Transverse colon (tissue), 4 donors: ENCODE measurements around the gene ANGPTL4. TPM values are rescaled to one million over a fixed set of nuclear protein-coding genes. Genes with fewer than 3 reads are reported as not detected.

Experiments used
- DNase-seq: peaks from one replicate; pipeline ENCODE4 v3.0.0-alpha.2; 2019
- H3K27ac ChIP-seq, 4 donors: fragments of 200-600 bp; sonication (generic); 2 replicates each; pipeline ENCODE4 v1.5.1; 2016 to 2018; ENCODE audit warnings: inconsistent platforms in 4 of 4
- H3K27me3 ChIP-seq: fragments of 200-600 bp; sonication (generic); 2 replicates; pipeline ENCODE4 v1.5.1; 2017; ENCODE audit warnings: inconsistent platforms
- H3K36me3 ChIP-seq, 4 donors: fragments of 200-600 bp; sonication (generic); 2 replicates each; pipeline ENCODE4 v1.5.1; 2017 to 2019; ENCODE audit warnings: inconsistent platforms in 4 of 4
- H3K4me1 ChIP-seq, 4 donors: fragments of 200-600 bp; sonication (generic); 2 replicates each; pipeline ENCODE4 v1.5.1; 2017 to 2020; ENCODE audit warnings: inconsistent platforms in 4 of 4
- H3K4me3 ChIP-seq, 4 donors: fragments of 200-600 bp; sonication (generic); 1 replicate in 1 of 4; 2 replicates in 3 of 4; pipeline versions ENCODE4 v1.5.1 to v1.6.1; 2017 to 2019; ENCODE audit warnings: inconsistent platforms in 4 of 4
- H3K9me3 ChIP-seq, 2 donors: fragments of 200-600 bp; sonication (generic); 2 replicates each; pipeline ENCODE4 v1.5.1; 2017 to 2019; ENCODE audit warnings: inconsistent platforms in 2 of 2
- CTCF ChIP-seq, 5 experiments: fragments of 200-600 bp in 3 of 5; fragments of 450-650 bp in 2 of 5; sonication (generic) in 3 of 5; IDR thresholded peaks; 1 replicate in 2 of 5; 2 replicates in 3 of 5; pipeline ENCODE4 v1.5.1; 2016 to 2017; ENCODE audit warnings: antibody characterized with exemption in 5 of 5, inconsistent platforms in 3 of 5, mild to moderate bottlenecking in 2 of 5, moderate library complexity in 1 of 5
- EP300 ChIP-seq: sonication (generic); formaldehyde crosslinking; IDR thresholded peaks from one replicate; pipeline ENCODE4 v1.6.1; 2017; ENCODE audit warnings: antibody characterized with exemption, low read depth
- POLR2A ChIP-seq: fragments of 450-650 bp; IDR thresholded peaks from one replicate; pipeline ENCODE4 v1.6.1; 2016; ENCODE audit warnings: antibody characterized with exemption, mild to moderate bottlenecking, moderate library complexity
- POLR2AphosphoS5 ChIP-seq, 3 donors: sonication (generic); formaldehyde crosslinking; IDR thresholded peaks; one replicate each; pipeline ENCODE4 v1.6.1; 2016; ENCODE audit warnings: antibody characterized with exemption in 3 of 3
- WGBS, 2 donors: methylation state at CpG; one replicate each; pipeline ENCODE4 v1.1.5; 2018; ENCODE audit warnings: low coverage in 1 of 2; 5-methylcytosine and 5-hydroxymethylcytosine counted together
- in situ Hi-C, 4 donors: fragments of 200-750 bp; cut with MboI; loops; one replicate each; pipeline versions ENCODE4 v1.15.0 to v1.15.1; 2017; ENCODE audit warnings: low sequenced_read_pairs in 3 of 4, low pct_ligation_motif_present in 1 of 4, low pct_unique_long_range_greater_than_20kb in 1 of 4
- intact Hi-C: fragments of 100-400 bp; cut with DNase I; formaldehyde crosslinking; loops from one replicate; pipeline ENCODE4 v1.15.1; 2023; ENCODE audit warnings: low total_unique reads
- total RNA-seq, 4 donors: library from RNA; depleted of rRNA; stranded (reverse); fragments of >200 nt; gene quantifications; one replicate each; pipeline ENCODE4 v1.1.0, GENCODE V29; 2016

Gene ANGPTL4
- total RNA-seq, 4 donors from 2014 or later, result 2.3 to 123 (median 10.3) TPM

DNA sequence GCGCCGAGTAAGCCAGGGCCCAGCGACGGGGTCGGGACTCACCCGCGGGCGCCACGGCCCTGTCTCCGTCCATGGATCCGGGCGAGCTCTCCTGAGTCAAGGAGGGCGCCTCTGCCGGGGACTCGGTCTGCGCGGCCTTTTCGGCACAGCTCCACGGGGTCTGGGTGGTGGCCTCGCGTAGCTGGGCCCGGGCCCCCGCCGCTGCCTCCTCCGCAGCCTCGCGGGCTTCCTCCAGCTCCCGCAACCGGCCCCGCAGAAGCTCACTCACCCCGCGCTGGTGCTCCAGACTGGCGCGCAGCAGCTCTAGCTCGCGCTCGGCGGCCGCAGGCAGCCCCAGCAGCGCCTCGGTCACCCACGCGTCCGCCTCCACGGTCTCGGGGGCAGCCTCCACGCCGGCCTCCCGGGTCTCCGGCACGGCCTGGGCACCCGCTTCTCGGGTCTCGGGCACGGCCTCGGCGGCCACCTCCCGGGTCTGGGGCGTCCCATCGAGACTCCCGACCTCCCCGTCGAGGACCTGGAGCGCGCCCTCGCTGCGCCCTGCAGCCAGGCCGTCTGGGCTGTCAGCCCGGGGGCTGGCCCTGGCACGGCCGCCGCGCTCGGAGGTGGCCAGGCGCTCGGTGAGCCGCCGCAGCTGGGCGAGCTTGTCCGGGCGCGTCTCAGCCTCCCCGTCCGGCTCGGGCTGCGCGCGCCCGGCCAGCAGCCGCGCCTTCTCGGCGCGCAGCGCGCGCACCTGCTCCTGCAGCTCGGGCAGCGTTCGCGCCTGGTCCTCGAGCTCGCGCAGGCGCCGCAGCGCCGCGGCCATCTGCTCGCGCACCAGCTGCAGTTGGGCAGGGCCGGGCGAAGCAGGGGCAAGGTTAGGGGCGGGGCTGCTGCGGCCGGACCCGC is 29.3 kb upstream of the ANGPTL4 start:
- peaks cover 4 to 25% (median 17%) of the 10 kb centered on the region in 4 donors for H3K4me1 ChIP-seq
- H3K27me3 ChIP-seq, result peaks cover 72% of the 10 kb centered on the region
- intact Hi-C loops (no loop called here), in situ Hi-C loops (no loop called here)
- TF ChIP-seq POLR2A, result no peak
- TF ChIP-seq CTCF (IDR thresholded peaks at IDR 0.05), result no peak
- TF ChIP-seq EP300, result no peak
- no peak for TF ChIP-seq POLR2AphosphoS5 (IDR thresholded peaks at IDR 0.05)
- H3K4me3 ChIP-seq, result peak overlapping the region in 3 of 4 donors; percentile 22 to 36 (median 30)
- H3K9me3 ChIP-seq, result no peaks in the 10 kb centered on the region
- no peaks in the 10 kb centered on the region for H3K36me3 ChIP-seq
- peak; percentile 69 for DNase-seq
- 16% methylated on average over 49 of the region's 117 CpGs; no CpG with 5 or more reads in 1 of the 2 donors for WGBS, 2 donors
- no peak overlapping the region for H3K27ac ChIP-seq

GRCh38 chr19:8335343-8336071 is 28.4 kb upstream of the ANGPTL4 start:
- Histone ChIP-seq H3K4me3 (peak overlapping the region in 3 of 4 donors; percentile 22 to 36 (median 30)), H3K36me3 (no peaks in the 10 kb centered on the region), H3K4me1 (peaks cover 4 to 25% (median 17%) of the 10 kb centered on the region in 4 donors), H3K9me3 (no peaks in the 10 kb centered on the region), H3K27me3 (peaks cover 75% of the 10 kb centered on the region), H3K27ac (no peak overlapping the region)
- intact Hi-C loops (no loop called here), in situ Hi-C loops (no loop called here)
- WGBS, 2 donors, result 13% methylated on average over 34 of the region's 79 CpGs; no CpG with 5 or more reads in 1 of the 2 donors
- DNase-seq, result peak; percentile 20
- no peak for TF ChIP-seq POLR2AphosphoS5 (IDR thresholded peaks at IDR 0.05)
- TF ChIP-seq CTCF (IDR thresholded peaks at IDR 0.05), result no peak
- TF ChIP-seq EP300, result no peak
- TF ChIP-seq POLR2A, result no peak

DNA sequence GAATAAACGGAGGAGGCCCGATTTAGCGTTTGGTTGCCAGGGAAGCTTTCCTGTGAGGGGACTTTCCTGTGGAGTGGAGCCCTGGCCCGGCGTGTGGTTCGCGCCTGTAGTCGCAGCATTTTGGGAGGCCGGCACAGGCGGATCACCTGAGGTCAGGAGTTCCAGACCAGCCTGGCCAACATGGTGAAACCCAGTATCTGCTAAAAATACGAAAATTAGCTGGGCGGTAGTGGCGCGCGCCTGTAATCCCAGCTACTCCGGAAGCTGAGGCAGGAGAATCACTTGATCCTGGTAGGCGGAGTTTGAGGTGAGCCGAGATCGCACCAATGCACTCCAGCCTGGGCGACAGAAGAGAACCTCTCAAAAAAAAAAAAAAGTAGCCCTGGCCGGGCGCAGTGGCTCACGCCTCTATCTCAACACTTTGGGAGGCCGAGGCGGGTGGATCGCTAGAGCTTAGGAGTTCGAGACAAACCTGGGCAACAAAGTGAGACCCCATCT is 27.8 kb upstream of the ANGPTL4 start:
- in situ Hi-C loops, result no loop called here
- peaks cover 80% of the 10 kb centered on the region for H3K27me3 ChIP-seq
- no peaks in the 10 kb centered on the region for H3K36me3 ChIP-seq
- no peak for TF ChIP-seq POLR2A
- intact Hi-C loops, result no loop called here
- no peak overlapping the region for H3K27ac ChIP-seq
- 25 to 57% methylated on average over 15 to 24 of the region's 27 CpGs for WGBS, 2 donors
- no peak overlapping the region for H3K4me3 ChIP-seq
- H3K9me3 ChIP-seq, result no peaks in the 10 kb centered on the region
- DNase-seq, result no peak
- peaks cover 4 to 27% (median 17%) of the 10 kb centered on the region in 4 donors for H3K4me1 ChIP-seq

- intact Hi-C loops, result no loop called here
- peaks cover 80% of the 10 kb centered on the region for H3K27me3 ChIP-seq
- no peak overlapping the region for H3K4me3 ChIP-seq
- peaks cover 4 to 27% (median 17%) of the 10 kb centered on the region in 4 donors for H3K4me1 ChIP-seq
- no peak overlapping the region for H3K27ac ChIP-seq
- WGBS, 2 donors, result 44 to 49% methylated on average over 5 to 8 of the region's 8 CpGs
- in situ Hi-C loops, result no loop called here
- DNase-seq, result no peak
- TF ChIP-seq CTCF (IDR thresholded peaks at IDR 0.05) (no peak), EP300 (no peak), POLR2AphosphoS5 (IDR thresholded peaks at IDR 0.05) (no peak)
- H3K36me3 ChIP-seq, result no peaks in the 10 kb centered on the region
- no peaks in the 10 kb centered on the region for H3K9me3 ChIP-seq
These were observed 27.3 kb upstream of the ANGPTL4 start for GRCh38 chr19:8336660-8337059.
